Measurements from ENCODE around the gene RIN2. TPM values are rescaled to one million over a fixed set of nuclear protein-coding genes. Genes with fewer than 3 reads are reported as not detected.

The RIN2 gene
- total RNA-seq, 2 donors from 2014 or later: 17.0 to 19.6 TPM

- no peaks in the 10 kb centered on the region for H3K36me3 Mint-ChIP-seq (ENCODE audit: low read depth)
- Histone ChIP-seq H3K36me3 (ENCODE audit: control insufficient read depth, insufficient read depth, low read length) (no peaks in the 10 kb centered on the region), H3K27me3 (ENCODE audit: control insufficient read depth, insufficient read depth, low read length, poor library complexity, severe bottlenecking) (no peaks in the 10 kb centered on the region), H3K9me3 (ENCODE audit: control insufficient read depth, low read length) (no peaks in the 10 kb centered on the region), H3K9ac (ENCODE audit: extremely low read depth, low read length, poor library complexity, severe bottlenecking) (no peak overlapping the region), H3K4me1 (ENCODE audit: control insufficient read depth, insufficient read depth, low read length) (no peaks in the 10 kb centered on the region), H3K4me3 (ENCODE audit: low read length) (no peak overlapping the region), H3K27ac (ENCODE audit: low read depth, low read length) (no peak overlapping the region)
- peaks cover 3% of the 10 kb centered on the region for H3K4me1 Mint-ChIP-seq
- TF ChIP-seq CTCF (conservative IDR thresholded peaks at IDR 0.05): no peak
- 95 to 96% methylated on average over 3 of the region's 3 CpGs for WGBS, 2 experiments (ENCODE audit: insufficient coverage in 1 of 2, insufficient read length in 1 of 2)
- no peaks in the 10 kb centered on the region for H3K27me3 Mint-ChIP-seq (ENCODE audit: insufficient read depth)
- H3K4me3 Mint-ChIP-seq: no peak overlapping the region
- no peak for DNase-seq
- no peak overlapping the region for H3K27ac Mint-ChIP-seq
- H3K9me3 Mint-ChIP-seq: no peaks in the 10 kb centered on the region
These were observed 19.9 kb downstream of the RIN2 start for GRCh38 chr20:19777981-19778380.

- Histone ChIP-seq H3K4me3 (ENCODE audit: low read length) (no peak overlapping the region), H3K27me3 (ENCODE audit: control insufficient read depth, insufficient read depth, low read length, poor library complexity, severe bottlenecking) (no peaks in the 10 kb centered on the region), H3K4me1 (ENCODE audit: control insufficient read depth, insufficient read depth, low read length) (no peaks in the 10 kb centered on the region), H3K9ac (ENCODE audit: extremely low read depth, low read length, poor library complexity, severe bottlenecking) (no peak overlapping the region), H3K27ac (ENCODE audit: low read depth, low read length) (no peak overlapping the region), H3K36me3 (ENCODE audit: control insufficient read depth, insufficient read depth, low read length) (no peaks in the 10 kb centered on the region), H3K9me3 (ENCODE audit: control insufficient read depth, low read length) (no peaks in the 10 kb centered on the region)
- Mint-ChIP-seq H3K9me3 (no peaks in the 10 kb centered on the region), H3K4me3 (no peak overlapping the region), H3K36me3 (ENCODE audit: low read depth) (no peaks in the 10 kb centered on the region), H3K27me3 (ENCODE audit: insufficient read depth) (no peaks in the 10 kb centered on the region), H3K27ac (no peak overlapping the region), H3K4me1 (peaks cover 3% of the 10 kb centered on the region)
- 83 to 88% methylated on average over 1 to 3 of the region's 3 CpGs for WGBS, 2 experiments (ENCODE audit: insufficient coverage in 1 of 2, insufficient read length in 1 of 2)
- no peak for DNase-seq
- no peak for TF ChIP-seq CTCF (conservative IDR thresholded peaks at IDR 0.05)
These were observed 20.3 kb downstream of the RIN2 start for GRCh38 chr20:19778404-19778803.

- Mint-ChIP-seq H3K9me3 (no peaks in the 10 kb centered on the region), H3K4me3 (no peak overlapping the region), H3K36me3 (ENCODE audit: low read depth) (no peaks in the 10 kb centered on the region), H3K4me1 (peaks cover 7% of the 10 kb centered on the region), H3K27me3 (ENCODE audit: insufficient read depth) (no peaks in the 10 kb centered on the region), H3K27ac (no peak overlapping the region)
- no peak for TF ChIP-seq CTCF (conservative IDR thresholded peaks at IDR 0.05)
- no peak overlapping the region for H3K9ac ChIP-seq (ENCODE audit: extremely low read depth, low read length, poor library complexity, severe bottlenecking)
- no peak for DNase-seq
- H3K27me3 ChIP-seq (ENCODE audit: control insufficient read depth, insufficient read depth, low read length, poor library complexity, severe bottlenecking): no peaks in the 10 kb centered on the region
- no peak overlapping the region for H3K27ac ChIP-seq (ENCODE audit: low read depth, low read length)
- 92 to 93% methylated on average over 3 to 5 of the region's 5 CpGs for WGBS, 2 experiments (ENCODE audit: insufficient coverage in 1 of 2, insufficient read length in 1 of 2)
- H3K36me3 ChIP-seq (ENCODE audit: control insufficient read depth, insufficient read depth, low read length): no peaks in the 10 kb centered on the region
- no peaks in the 10 kb centered on the region for H3K4me1 ChIP-seq (ENCODE audit: control insufficient read depth, insufficient read depth, low read length)
- no peaks in the 10 kb centered on the region for H3K9me3 ChIP-seq (ENCODE audit: control insufficient read depth, low read length)
- no peak overlapping the region for H3K4me3 ChIP-seq (ENCODE audit: low read length)
These were observed 21.6 kb downstream of the RIN2 start for GRCh38 chr20:19779634-19780033.
